Transverse colon (tissue), 4 donors: ENCODE measurements around the gene RIMBP3C. TPM values are rescaled to one million over a fixed set of nuclear protein-coding genes. Genes with fewer than 3 reads are reported as not detected.
"Not testable (repeated sequence)": the region's sequence is repeated elsewhere in the genome, so short reads cannot be mapped to it uniquely, and the experiment has no call there.

Source experiments
- DNase-seq: peaks from one replicate; pipeline ENCODE4 v3.0.0-alpha.2; 2019
- H3K27ac ChIP-seq, 4 donors: fragments of 200-600 bp; sonication (generic); 2 replicates each; pipeline ENCODE4 v1.5.1; 2016 to 2018; ENCODE audit warnings: inconsistent platforms in 4 of 4
- H3K27me3 ChIP-seq: fragments of 200-600 bp; sonication (generic); 2 replicates; pipeline ENCODE4 v1.5.1; 2017; ENCODE audit warnings: inconsistent platforms
- H3K36me3 ChIP-seq, 4 donors: fragments of 200-600 bp; sonication (generic); 2 replicates each; pipeline ENCODE4 v1.5.1; 2017 to 2019; ENCODE audit warnings: inconsistent platforms in 4 of 4
- H3K4me1 ChIP-seq, 4 donors: fragments of 200-600 bp; sonication (generic); 2 replicates each; pipeline ENCODE4 v1.5.1; 2017 to 2020; ENCODE audit warnings: inconsistent platforms in 4 of 4
- H3K4me3 ChIP-seq, 4 donors: fragments of 200-600 bp; sonication (generic); 1 replicate in 1 of 4; 2 replicates in 3 of 4; pipeline versions ENCODE4 v1.5.1 to v1.6.1; 2017 to 2019; ENCODE audit warnings: inconsistent platforms in 4 of 4
- H3K9me3 ChIP-seq, 2 donors: fragments of 200-600 bp; sonication (generic); 2 replicates each; pipeline ENCODE4 v1.5.1; 2017 to 2019; ENCODE audit warnings: inconsistent platforms in 2 of 2
- CTCF ChIP-seq, 5 experiments: fragments of 200-600 bp in 3 of 5; fragments of 450-650 bp in 2 of 5; sonication (generic) in 3 of 5; IDR thresholded peaks; 1 replicate in 2 of 5; 2 replicates in 3 of 5; pipeline ENCODE4 v1.5.1; 2016 to 2017; ENCODE audit warnings: antibody characterized with exemption in 5 of 5, inconsistent platforms in 3 of 5, mild to moderate bottlenecking in 2 of 5, moderate library complexity in 1 of 5
- EP300 ChIP-seq: sonication (generic); formaldehyde crosslinking; IDR thresholded peaks from one replicate; pipeline ENCODE4 v1.6.1; 2017; ENCODE audit warnings: antibody characterized with exemption, low read depth
- POLR2A ChIP-seq: fragments of 450-650 bp; IDR thresholded peaks from one replicate; pipeline ENCODE4 v1.6.1; 2016; ENCODE audit warnings: antibody characterized with exemption, mild to moderate bottlenecking, moderate library complexity
- POLR2AphosphoS5 ChIP-seq, 3 donors: sonication (generic); formaldehyde crosslinking; IDR thresholded peaks; one replicate each; pipeline ENCODE4 v1.6.1; 2016; ENCODE audit warnings: antibody characterized with exemption in 3 of 3
- WGBS, 2 donors: methylation state at CpG; one replicate each; pipeline ENCODE4 v1.1.5; 2018; ENCODE audit warnings: low coverage in 1 of 2; 5-methylcytosine and 5-hydroxymethylcytosine counted together
- in situ Hi-C, 4 donors: fragments of 200-750 bp; cut with MboI; loops; one replicate each; pipeline versions ENCODE4 v1.15.0 to v1.15.1; 2017; ENCODE audit warnings: low sequenced_read_pairs in 3 of 4, low pct_ligation_motif_present in 1 of 4, low pct_unique_long_range_greater_than_20kb in 1 of 4
- intact Hi-C: fragments of 100-400 bp; cut with DNase I; formaldehyde crosslinking; loops from one replicate; pipeline ENCODE4 v1.15.1; 2023; ENCODE audit warnings: low total_unique reads
- total RNA-seq, 4 donors: library from RNA; depleted of rRNA; stranded (reverse); fragments of >200 nt; gene quantifications; one replicate each; pipeline ENCODE4 v1.1.0, GENCODE V29; 2016

RIMBP3C gene
- total RNA-seq, 4 donors from 2014 or later, result not detected

GRCh38 chr22:21589396-21589795, 38.1 kb upstream of the RIMBP3C start:
- in situ Hi-C loops (loop anchor here in 2 of 4 donors (25.0 kb wide), 2 partner anchors 123 to 502 kb away; no protein-coding TSS in a partner anchor), intact Hi-C loops (no loop called here)
- Histone ChIP-seq H3K4me1 (peaks cover 7 to 50% (median 19%) of the 10 kb centered on the region in 4 donors), H3K4me3 (no peak overlapping the region), H3K9me3 (no peaks in the 10 kb centered on the region), H3K27me3 (no peaks in the 10 kb centered on the region), H3K27ac (no peak overlapping the region), H3K36me3 (peaks cover 0 to 18% (median 8%) of the 10 kb centered on the region in 4 donors)
- TF ChIP-seq POLR2AphosphoS5 (IDR thresholded peaks at IDR 0.05) (no peak), CTCF (IDR thresholded peaks at IDR 0.05) (no peak), EP300 (no peak), POLR2A (no peak)
- 87% methylated on average over 8 of the region's 8 CpGs; no CpG with 5 or more reads in 1 of the 2 donors for WGBS, 2 donors
- no peak for DNase-seq

GRCh38 chr22:21587803-21588611, 36.7 kb upstream of the RIMBP3C start:
- H3K27me3 ChIP-seq, result no peaks in the 10 kb centered on the region
- H3K36me3 ChIP-seq, result peaks cover 0 to 5% (median 1%) of the 10 kb centered on the region in 4 donors
- intact Hi-C loops (no loop called here), in situ Hi-C loops (loop anchor here in 2 of 4 donors (25.0 kb wide), 2 partner anchors 124 to 501 kb away; no protein-coding TSS in a partner anchor)
- H3K9me3 ChIP-seq, result no peaks in the 10 kb centered on the region
- WGBS, 2 donors, result 60 to 61% methylated on average over 3 to 4 of the region's 4 CpGs
- H3K4me3 ChIP-seq, result no peak overlapping the region
- peak; percentile 22 for DNase-seq
- peaks cover 7 to 57% (median 20%) of the 10 kb centered on the region in 4 donors for H3K4me1 ChIP-seq
- no peak overlapping the region for H3K27ac ChIP-seq
- TF ChIP-seq CTCF (IDR thresholded peaks at IDR 0.05), result no peak
- no peak for TF ChIP-seq POLR2AphosphoS5 (IDR thresholded peaks at IDR 0.05)
- TF ChIP-seq EP300, result no peak
- no peak for TF ChIP-seq POLR2A

GRCh38 chr22:21585389-21585788, 34.1 kb upstream of the RIMBP3C start:
- DNase-seq, result no peak
- Histone ChIP-seq H3K9me3 (no peaks in the 10 kb centered on the region), H3K27ac (no peak overlapping the region), H3K4me3 (no peak overlapping the region), H3K27me3 (no peaks in the 10 kb centered on the region), H3K4me1 (peaks cover 7 to 57% (median 20%) of the 10 kb centered on the region in 4 donors), H3K36me3 (no peaks in the 10 kb centered on the region)
- in situ Hi-C loops, result loop anchor here in 2 of 4 donors (25.0 kb wide), 2 partner anchors 127 to 498 kb away; no protein-coding TSS in a partner anchor
- 81 to 88% methylated on average over 1 to 2 of the region's 2 CpGs for WGBS, 2 donors
- intact Hi-C loops, result no loop called here
- TF ChIP-seq CTCF (IDR thresholded peaks at IDR 0.05), result no peak
- TF ChIP-seq EP300, result no peak
- no peak for TF ChIP-seq POLR2AphosphoS5 (IDR thresholded peaks at IDR 0.05)
- TF ChIP-seq POLR2A, result no peak

- 67 to 69% methylated on average over 1 to 10 of the region's 10 CpGs for WGBS, 2 donors
- TF ChIP-seq POLR2A (no peak), POLR2AphosphoS5 (IDR thresholded peaks at IDR 0.05) (no peak), CTCF (IDR thresholded peaks at IDR 0.05) (no peak), EP300 (no peak)
- Histone ChIP-seq H3K27me3 (no peaks in the 10 kb centered on the region), H3K4me3 (no peak overlapping the region), H3K27ac (no peak overlapping the region), H3K4me1 (peaks cover 15 to 64% (median 23%) of the 10 kb centered on the region in 4 donors), H3K9me3 (no peaks in the 10 kb centered on the region), H3K36me3 (no peaks in the 10 kb centered on the region)
- no peak for DNase-seq
- intact Hi-C loops, result no loop called here
- in situ Hi-C loops, result loop anchor here in 2 of 4 donors (25.0 kb wide), 2 partner anchors 129 to 496 kb away; no protein-coding TSS in a partner anchor
Measured at GRCh38 chr22:21582801-21583740, 31.8 kb upstream of the RIMBP3C start.

- 83 to 89% methylated on average over 1 to 10 of the region's 10 CpGs for WGBS, 2 donors
- DNase-seq, H3K27ac ChIP-seq, H3K9me3 ChIP-seq, H3K27me3 ChIP-seq, H3K36me3 ChIP-seq, H3K4me3 ChIP-seq, intact Hi-C loops: not testable (repeated sequence)
- H3K4me1 ChIP-seq, result peaks cover 17 to 69% (median 27%) of the 10 kb centered on the region in 4 donors
- in situ Hi-C loops, result loop anchor here in 2 of 4 donors (25.0 kb wide), 2 partner anchors 131 to 494 kb away; no protein-coding TSS in a partner anchor
Measured at GRCh38 chr22:21581009-21581713, 29.9 kb upstream of the RIMBP3C start.
